Bronchial epithelial cell (primary cell): ENCODE results near the gene SDHC. TPM values are rescaled to one million over a fixed set of nuclear protein-coding genes. Genes with fewer than 3 reads are reported as not detected.

Source experiments
- DNase-seq: peaks from one replicate; pipeline ENCODE4 v3.0.0-alpha.2; 2010; ENCODE audit warnings: low read depth
- FAIRE-seq: peaks from 2 replicates; lab custom pipeline; 2011; peaks lifted over from hg19 to GRCh38; lab: Jason Lieb, UNC
- H3K27me3 ChIP-seq: 2 replicates; pipeline ENCODE4 v1.5.1; 2011; ENCODE audit warnings: low read length; ENCODE audit not compliant: control insufficient read depth, insufficient read depth
- H3K36me3 ChIP-seq: 2 replicates; pipeline ENCODE4 v1.5.1; 2011; ENCODE audit warnings: low read length; ENCODE audit not compliant: control insufficient read depth, insufficient read depth
- H3K4me3 ChIP-seq: 2 replicates; pipeline ENCODE4 v1.5.1; 2011; ENCODE audit warnings: mild to moderate bottlenecking, low read depth, low read length, control low read depth
- total RNA-seq: library from RNA; depleted of rRNA; stranded (reverse); fragments of >200 nt; gene quantifications from 2 replicates; pipeline ENCODE4 v1.2.1, GENCODE V29; 2014
- TF ChIP-seq, protein P1 (sequence below): IDR thresholded peaks from 2 replicates; pipeline ENCODE4 v1.5.1; 2011; ENCODE audit warnings: mild to moderate bottlenecking, moderate library complexity, low read length, control low read depth, inconsistent platforms; ENCODE audit not compliant: insufficient read depth, severe bottlenecking

Gene SDHC
- total RNA-seq, 1 donor from 2014 or later = 15.0 TPM

DNA sequence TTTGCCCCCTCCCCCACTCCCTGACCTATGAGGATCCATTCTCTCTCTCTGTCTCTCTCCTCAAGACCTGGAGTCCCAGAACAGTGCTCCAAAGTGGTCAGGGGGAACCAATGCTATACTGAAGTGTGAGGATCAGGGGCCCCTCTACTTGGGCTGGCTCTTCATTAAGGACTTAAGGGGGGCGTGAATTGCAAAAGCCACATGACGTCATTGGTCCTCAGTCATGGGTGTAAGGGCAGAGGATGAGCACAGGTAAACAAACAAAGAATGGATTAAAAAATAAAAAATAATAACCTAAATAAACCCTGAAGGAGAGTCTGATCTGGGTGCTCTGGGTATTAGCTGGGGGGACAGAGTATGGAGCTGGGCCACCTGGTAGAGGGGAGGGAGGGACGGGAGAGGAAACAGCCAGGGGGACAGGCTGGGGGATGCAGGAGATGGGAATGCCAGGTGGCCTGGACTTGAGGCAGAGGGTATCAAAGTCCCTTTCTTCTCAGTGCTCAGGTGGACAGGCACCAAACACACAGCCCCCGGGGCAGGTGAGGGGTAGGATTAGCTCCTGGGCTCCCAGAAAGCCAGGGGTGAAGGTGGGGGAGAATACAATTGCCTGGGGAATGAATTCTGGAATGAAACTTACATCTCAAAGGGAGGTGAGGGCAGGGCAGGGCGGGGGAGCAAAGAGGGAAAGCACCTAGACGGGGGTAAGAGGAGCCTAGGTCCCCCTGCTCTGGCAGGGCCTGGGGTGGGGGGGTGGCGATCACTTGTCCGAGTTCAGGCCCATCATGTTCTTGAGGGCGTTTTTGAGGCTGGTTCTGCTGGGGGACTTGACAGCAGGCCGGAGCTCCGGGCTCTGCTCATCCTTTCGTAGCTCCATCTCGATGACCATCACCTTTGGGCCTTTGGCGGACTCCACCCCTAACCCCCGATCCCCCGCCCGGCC is 9.0 kb upstream of the SDHC start:
- DNase-seq (peak; percentile 12), FAIRE-seq (no peak)
- Histone ChIP-seq H3K27me3 (no peaks in the 10 kb centered on the region), H3K36me3 (no peaks in the 10 kb centered on the region), H3K4me3 (peak overlapping the region; percentile 76)
- TF ChIP-seq, protein P1, sequence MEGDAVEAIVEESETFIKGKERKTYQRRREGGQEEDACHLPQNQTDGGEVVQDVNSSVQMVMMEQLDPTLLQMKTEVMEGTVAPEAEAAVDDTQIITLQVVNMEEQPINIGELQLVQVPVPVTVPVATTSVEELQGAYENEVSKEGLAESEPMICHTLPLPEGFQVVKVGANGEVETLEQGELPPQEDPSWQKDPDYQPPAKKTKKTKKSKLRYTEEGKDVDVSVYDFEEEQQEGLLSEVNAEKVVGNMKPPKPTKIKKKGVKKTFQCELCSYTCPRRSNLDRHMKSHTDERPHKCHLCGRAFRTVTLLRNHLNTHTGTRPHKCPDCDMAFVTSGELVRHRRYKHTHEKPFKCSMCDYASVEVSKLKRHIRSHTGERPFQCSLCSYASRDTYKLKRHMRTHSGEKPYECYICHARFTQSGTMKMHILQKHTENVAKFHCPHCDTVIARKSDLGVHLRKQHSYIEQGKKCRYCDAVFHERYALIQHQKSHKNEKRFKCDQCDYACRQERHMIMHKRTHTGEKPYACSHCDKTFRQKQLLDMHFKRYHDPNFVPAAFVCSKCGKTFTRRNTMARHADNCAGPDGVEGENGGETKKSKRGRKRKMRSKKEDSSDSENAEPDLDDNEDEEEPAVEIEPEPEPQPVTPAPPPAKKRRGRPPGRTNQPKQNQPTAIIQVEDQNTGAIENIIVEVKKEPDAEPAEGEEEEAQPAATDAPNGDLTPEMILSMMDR = no peak

DNA sequence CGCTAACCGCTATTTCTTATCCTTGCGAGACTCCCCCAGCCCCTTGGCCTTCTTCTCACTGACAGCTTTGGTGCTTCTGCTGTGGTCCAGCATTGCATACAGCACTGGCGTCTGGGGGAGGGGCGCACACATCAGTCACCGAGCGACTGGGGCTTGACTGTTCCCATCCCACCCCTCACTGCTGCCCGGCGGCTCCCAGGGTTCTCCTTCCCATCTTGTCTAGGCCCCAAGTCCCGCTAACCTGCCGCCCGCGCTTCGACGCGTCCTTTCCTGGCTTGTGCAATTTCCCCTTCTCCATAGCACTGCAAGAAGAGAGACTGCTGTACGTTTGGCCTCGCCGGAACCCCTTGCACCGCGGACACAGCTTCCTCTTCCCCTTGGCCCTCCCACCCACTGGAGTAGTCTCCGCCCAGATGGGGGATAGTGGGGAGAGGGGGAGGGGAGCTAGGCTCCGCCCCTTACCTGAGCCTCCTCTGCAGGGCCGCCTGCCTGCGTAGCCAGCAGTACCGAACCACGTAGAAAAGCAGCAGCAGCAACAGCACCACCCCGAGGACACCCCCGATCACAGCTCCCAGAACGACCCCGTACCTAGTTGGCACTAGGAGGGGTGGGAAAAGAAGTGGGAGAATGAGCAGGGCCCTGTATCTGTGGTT is 8.2 kb upstream of the SDHC start:
- FAIRE-seq (no peak), DNase-seq (peak; percentile 82)
- TF ChIP-seq, protein P1 = peak; percentile 60
- H3K27me3 ChIP-seq = no peaks in the 10 kb centered on the region
- H3K4me3 ChIP-seq = peak overlapping the region; percentile 76
- no peaks in the 10 kb centered on the region for H3K36me3 ChIP-seq

DNA sequence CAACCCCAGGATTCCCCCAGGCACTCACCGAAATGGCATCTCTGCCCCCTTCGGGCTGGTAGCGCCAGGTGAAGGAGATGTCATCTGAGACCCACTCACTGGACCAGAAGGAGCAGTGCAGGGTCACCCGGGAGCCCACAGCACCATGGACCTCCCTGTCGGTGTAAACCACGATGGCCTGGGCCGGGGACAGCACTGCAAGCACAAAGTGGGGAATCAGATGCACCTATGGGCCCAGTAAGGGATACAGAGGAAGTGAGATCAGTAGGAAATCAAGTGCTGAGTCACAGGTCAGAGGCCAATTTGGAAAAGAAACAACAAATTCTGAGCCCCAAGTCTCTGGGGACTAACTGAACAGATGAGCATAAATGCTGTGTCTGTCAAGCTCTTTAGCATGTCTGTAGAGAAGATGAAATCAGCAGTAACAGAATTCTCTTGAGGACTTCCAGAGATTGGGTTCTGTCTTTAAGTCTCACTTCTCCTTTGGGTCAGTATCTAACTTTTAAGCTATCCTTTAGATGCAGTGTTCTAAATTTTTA is 6.9 kb upstream of the SDHC start:
- FAIRE-seq (no peak), DNase-seq (peak; percentile 10)
- no peaks in the 10 kb centered on the region for H3K27me3 ChIP-seq
- no peaks in the 10 kb centered on the region for H3K36me3 ChIP-seq
- TF ChIP-seq, protein P1 = no peak
- H3K4me3 ChIP-seq = no peak overlapping the region

DNA sequence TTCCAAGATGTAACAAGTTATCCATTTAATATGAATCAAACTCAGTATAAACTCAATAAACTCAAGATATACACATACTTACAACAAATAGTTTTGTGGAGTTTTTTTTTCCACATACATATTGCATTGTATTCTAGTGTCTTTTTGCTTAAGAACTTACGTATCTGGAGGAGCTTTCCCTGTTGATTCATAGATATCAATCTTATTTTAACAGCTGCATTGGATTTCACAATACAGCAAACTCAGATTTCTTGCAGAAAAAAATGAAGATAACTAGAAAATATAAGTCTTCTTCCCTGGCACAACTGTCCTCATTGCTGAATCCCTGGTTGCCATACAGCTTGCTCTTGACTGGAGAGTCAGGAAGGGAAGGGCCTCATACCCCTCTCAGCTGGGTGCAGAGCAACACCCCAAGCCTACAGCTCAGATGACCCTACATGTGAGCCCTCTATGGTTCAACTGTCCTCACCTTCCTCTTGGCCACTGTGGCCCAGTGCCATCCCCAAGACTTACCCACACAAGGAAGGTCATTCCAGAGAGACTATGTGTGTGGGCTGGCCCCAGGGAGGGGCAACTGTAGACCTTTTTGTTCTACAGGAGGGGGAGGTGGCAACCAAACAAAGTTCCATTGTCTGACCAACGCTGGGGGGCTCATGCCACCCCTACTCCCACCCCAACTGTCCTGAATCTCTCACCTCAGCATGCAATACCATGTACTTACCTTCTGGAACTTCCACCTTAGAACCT is 6.1 kb upstream of the SDHC start:
- TF ChIP-seq, protein P1 = no peak
- FAIRE-seq = no peak

DNA sequence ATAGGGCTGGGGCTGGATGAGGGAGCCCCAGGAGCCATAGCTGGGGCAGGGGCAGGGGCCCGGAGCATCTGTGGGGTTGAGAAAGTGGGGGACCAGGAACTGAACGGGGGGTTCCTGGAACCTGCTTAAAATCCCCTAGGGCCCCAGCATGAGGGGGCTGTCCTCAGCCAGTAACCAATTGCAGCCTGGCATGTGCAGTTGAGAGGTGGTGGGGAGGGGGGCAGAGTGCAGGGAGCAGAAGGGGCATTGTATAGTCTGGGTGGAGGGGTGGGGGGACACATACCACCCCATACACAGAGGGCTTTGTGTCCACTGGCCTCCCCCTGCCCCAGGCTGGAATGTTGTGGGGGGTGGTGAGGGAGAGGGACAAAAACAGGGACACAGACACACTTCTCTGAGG is 4.3 kb upstream of the SDHC start, which contains the start of gene MPZ:
MPZ (minus strand) TSS at position 101 of the 400 bp plus-strand sequence; CDS start at position 38, 63 bp downstream.
- no peaks in the 10 kb centered on the region for H3K27me3 ChIP-seq
- FAIRE-seq = no peak
- DNase-seq = no peak
- TF ChIP-seq, protein P1 = no peak
- no peak within 1 kb of the TSS for H3K4me3 ChIP-seq
- H3K36me3 ChIP-seq = no peaks in the 10 kb centered on the region

More for the DNA sequence above, 6.1 kb upstream of the SDHC start:
- no peaks in the 10 kb centered on the region for H3K36me3 ChIP-seq
- no peak for DNase-seq
- no peaks in the 10 kb centered on the region for H3K27me3 ChIP-seq
- H3K4me3 ChIP-seq = no peak overlapping the region
